Spleen (tissue), 11 donors: ENCODE results near the gene MMAB. TPM values are rescaled to one million over a fixed set of nuclear protein-coding genes. Genes with fewer than 3 reads are reported as not detected.
"Not testable (repeated sequence)": the region's sequence is repeated elsewhere in the genome, so short reads cannot be mapped to it uniquely, and the experiment has no call there.

Source experiments
- DNase-seq: peaks from one replicate; pipeline ENCODE4 v3.0.0-alpha.2; 2020
- H3K27ac ChIP-seq, 8 donors: fragments of 200-600 bp; sonication (generic) in 7 of 8; 1 replicate in 4 of 8; 2 replicates in 4 of 8; pipeline versions ENCODE4 v1.5.0 to v1.8.0; 2016 to 2021; ENCODE audit warnings: inconsistent platforms in 4 of 8, mild to moderate bottlenecking in 4 of 8, moderate library complexity in 1 of 8
- H3K27me3 ChIP-seq, 7 donors: fragments of 200-600 bp; sonication (generic) in 6 of 7; replicated peaks in 1 of 7; 1 replicate in 4 of 7; 2 replicates in 3 of 7; pipeline versions ENCODE4 v1.5.0 to v1.8.0; 2016 to 2021; ENCODE audit warnings: inconsistent platforms in 3 of 7, mild to moderate bottlenecking in 1 of 7
- H3K36me3 ChIP-seq, 6 donors: fragments of 200-600 bp; sonication (generic) in 5 of 6; 1 replicate in 4 of 6; 2 replicates in 2 of 6; pipeline versions ENCODE4 v1.5.0 to v1.8.0; 2016 to 2021; ENCODE audit warnings: inconsistent platforms in 2 of 6
- H3K4me1 ChIP-seq, 6 donors: fragments of 200-600 bp; sonication (generic) in 5 of 6; 1 replicate in 3 of 6; 2 replicates in 3 of 6; pipeline versions ENCODE4 v1.5.0 to v1.8.0; 2016 to 2021; ENCODE audit warnings: inconsistent platforms in 3 of 6
- H3K4me3 ChIP-seq, 8 donors: fragments of 200-600 bp; sonication (generic) in 7 of 8; 1 replicate in 4 of 8; 2 replicates in 4 of 8; pipeline versions ENCODE4 v1.5.0 to v1.8.0; 2016 to 2021; ENCODE audit warnings: inconsistent platforms in 4 of 8, mild to moderate bottlenecking in 4 of 8, moderate library complexity in 2 of 8
- H3K9me3 ChIP-seq, 8 donors: fragments of 200-600 bp; sonication (generic) in 7 of 8; 1 replicate in 4 of 8; 2 replicates in 4 of 8; pipeline versions ENCODE4 v1.5.0 to v1.8.0; 2016 to 2021; ENCODE audit warnings: inconsistent platforms in 4 of 8
- POLR2A ChIP-seq, 3 donors: fragments of 450-650 bp; IDR thresholded peaks; one replicate each; pipeline ENCODE4 v1.5.1; 2017; ENCODE audit warnings: antibody characterized with exemption in 3 of 3, mild to moderate bottlenecking in 1 of 3
- POLR2AphosphoS5 ChIP-seq, 3 donors: sonication (generic); formaldehyde crosslinking; IDR thresholded peaks; one replicate each; pipeline ENCODE4 v1.5.1; 2017; ENCODE audit warnings: antibody characterized with exemption in 3 of 3
- WGBS, 5 donors: extraction: QIAGEN DNeasy Blood & Tissue Kit in 3 of 5; methylation state at CpG; one replicate each; pipeline versions ENCODE4 v1.1.5 to v1.1.7; 2013 to 2018; 5-methylcytosine and 5-hydroxymethylcytosine counted together
- intact Hi-C: fragments of 100-400 bp; cut with DNase I; formaldehyde crosslinking; loops from one replicate; pipeline ENCODE4 v1.15.0; 2023; ENCODE audit warnings: low total_unique reads
- polyA plus RNA-seq, 3 donors: library from polyadenylated mRNA; stranded (reverse); fragments of 200-250 nt; gene quantifications; one replicate each; pipeline ENCODE4 v1.2.1, GENCODE V29; 2013
- total RNA-seq, 7 donors: library from RNA; depleted of rRNA in 3 of 7; stranded (reverse); fragments of >200 nt in 3 of 7; fragmentation: NEBNext Ultra II Directional in 4 of 7; extraction: Animal tissue kit (Norgen Biotek cat#: 25700) in 4 of 7; gene quantifications; one replicate each; pipeline versions ENCODE4 v1.1.0 to v1.2.1, GENCODE V29; 2016 to 2021
- TF ChIP-seq, protein P1 (sequence below), 11 experiments: fragments of 200-600 bp in 7 of 11; fragments of 450-650 bp in 4 of 11; sonication (generic) in 4 of 11; IDR thresholded peaks in 8 of 11; conservative IDR thresholded peaks in 3 of 11; 1 replicate in 7 of 11; 2 replicates in 4 of 11; pipeline versions ENCODE4 v1.4.0 to v1.8.0; 2016 to 2021; ENCODE audit warnings: antibody characterized with exemption in 11 of 11, inconsistent platforms in 4 of 11, mild to moderate bottlenecking in 1 of 11
- donor health status: healthy with polysubstance abuse.
- donor health status: DM: no; HTN: no; CAD: no; lungs with moderate emphysema.
- donor health status: DM: no; HTN: no; CAD: no.
- donor health status: Bipolar disorder and iron deficiency.
- donor health status: healthy.
- donor health status: DM: no; HTN: no; CAD: no.
- donor health status: DM: yes; HTN: yes; CAD: no.

The MMAB gene
- total and polyA plus RNA-seq, 10 donors, result 14.5 to 41.7 (median 20.3) TPM

DNA sequence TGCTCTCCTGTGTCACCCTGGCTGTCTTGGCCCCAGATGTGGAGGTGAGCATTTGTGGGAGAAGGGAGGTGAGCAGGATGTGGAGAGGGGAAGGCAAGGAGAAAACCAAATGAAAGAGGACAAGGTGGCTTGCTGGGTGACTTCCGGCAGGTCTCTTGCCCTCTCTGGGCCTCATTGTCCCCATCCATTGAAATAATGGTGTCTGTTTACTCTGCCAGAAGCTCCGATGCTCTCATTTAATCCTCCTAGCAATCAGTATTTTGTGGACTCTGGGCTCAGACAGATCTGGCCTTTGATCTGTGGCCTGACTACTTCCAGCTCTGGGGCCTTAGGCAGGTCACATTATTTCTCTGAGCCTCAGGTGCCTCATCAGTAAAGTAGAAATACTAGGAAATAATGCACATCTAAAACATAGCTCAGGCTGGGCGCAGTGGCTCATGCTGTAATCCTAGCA lies 30.9 kb upstream of the MMAB start:
- no peaks in the 10 kb centered on the region for H3K36me3 ChIP-seq
- H3K4me1 ChIP-seq, result no peaks in the 10 kb centered on the region
- no peaks in the 10 kb centered on the region for H3K9me3 ChIP-seq
- H3K27ac ChIP-seq, result no peak overlapping the region
- intact Hi-C loops, result no loop called here
- no peak for TF ChIP-seq POLR2A (IDR thresholded peaks at IDR 0.05)
- TF ChIP-seq POLR2AphosphoS5 (IDR thresholded peaks at IDR 0.05), result no peak
- TF ChIP-seq, protein P1, sequence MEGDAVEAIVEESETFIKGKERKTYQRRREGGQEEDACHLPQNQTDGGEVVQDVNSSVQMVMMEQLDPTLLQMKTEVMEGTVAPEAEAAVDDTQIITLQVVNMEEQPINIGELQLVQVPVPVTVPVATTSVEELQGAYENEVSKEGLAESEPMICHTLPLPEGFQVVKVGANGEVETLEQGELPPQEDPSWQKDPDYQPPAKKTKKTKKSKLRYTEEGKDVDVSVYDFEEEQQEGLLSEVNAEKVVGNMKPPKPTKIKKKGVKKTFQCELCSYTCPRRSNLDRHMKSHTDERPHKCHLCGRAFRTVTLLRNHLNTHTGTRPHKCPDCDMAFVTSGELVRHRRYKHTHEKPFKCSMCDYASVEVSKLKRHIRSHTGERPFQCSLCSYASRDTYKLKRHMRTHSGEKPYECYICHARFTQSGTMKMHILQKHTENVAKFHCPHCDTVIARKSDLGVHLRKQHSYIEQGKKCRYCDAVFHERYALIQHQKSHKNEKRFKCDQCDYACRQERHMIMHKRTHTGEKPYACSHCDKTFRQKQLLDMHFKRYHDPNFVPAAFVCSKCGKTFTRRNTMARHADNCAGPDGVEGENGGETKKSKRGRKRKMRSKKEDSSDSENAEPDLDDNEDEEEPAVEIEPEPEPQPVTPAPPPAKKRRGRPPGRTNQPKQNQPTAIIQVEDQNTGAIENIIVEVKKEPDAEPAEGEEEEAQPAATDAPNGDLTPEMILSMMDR (IDR thresholded peaks at IDR 0.05 in 8 of 11, conservative IDR thresholded peaks at IDR 0.05 in 3 of 11), result no peak
- H3K4me3 ChIP-seq, result no peak overlapping the region
- no peak for DNase-seq
- peaks cover 0 to 23% (median 0%) of the 10 kb centered on the region in 7 donors for H3K27me3 ChIP-seq
- WGBS, 5 donors, result 93 to 99% (median 96%) methylated on average over 3 of the region's 3 CpGs

DNA sequence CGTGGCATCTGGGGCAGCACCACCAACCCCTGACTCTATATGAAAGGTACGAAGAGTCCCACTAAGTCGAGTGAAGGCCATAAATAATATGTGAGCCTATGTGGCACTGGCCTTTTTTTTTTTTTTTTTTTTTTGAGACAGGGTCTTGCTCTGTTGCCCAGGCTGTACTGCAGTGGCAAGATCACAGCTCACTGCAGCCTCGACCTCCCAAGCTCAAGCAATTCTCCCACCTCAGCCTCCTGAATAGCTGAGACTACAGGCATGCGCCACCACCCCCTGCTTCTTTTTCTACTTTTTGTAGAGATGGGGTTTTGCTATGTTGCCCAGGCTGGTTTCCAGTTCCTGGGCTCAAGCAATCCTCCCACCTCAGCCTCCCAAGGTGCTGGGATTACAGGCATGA lies 28.8 kb upstream of the MMAB start:
- DNase-seq, H3K27ac ChIP-seq, H3K36me3 ChIP-seq, intact Hi-C loops, H3K4me3 ChIP-seq, H3K9me3 ChIP-seq: not testable (repeated sequence)
- H3K4me1 ChIP-seq, result peaks cover 4 to 12% (median 10%) of the 10 kb centered on the region in 6 donors
- H3K27me3 ChIP-seq, result peaks cover 0 to 23% (median 0%) of the 10 kb centered on the region in 7 donors
- WGBS, 5 donors, result 79 to 87% (median 86%) methylated on average over 5 of the region's 5 CpGs

DNA sequence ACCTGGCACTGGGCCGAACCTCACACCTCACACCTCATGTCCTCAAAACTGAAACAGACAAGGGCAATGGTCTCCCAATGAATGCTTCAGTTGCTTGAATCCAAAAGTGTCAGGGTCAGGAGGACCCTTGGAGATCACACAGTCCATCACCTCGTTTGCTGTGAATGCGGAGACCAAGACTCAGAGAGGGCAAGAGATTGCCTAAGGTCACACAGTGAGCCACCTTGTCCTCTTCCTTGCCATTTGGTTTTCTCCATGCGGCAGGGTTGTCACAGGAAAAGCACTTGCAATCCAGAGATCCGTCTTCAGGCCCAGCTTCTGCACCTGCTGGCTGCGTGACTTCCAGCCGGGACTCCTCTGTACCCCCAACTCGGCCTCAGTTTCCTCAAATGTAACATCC lies 28.3 kb upstream of the MMAB start:
- Histone ChIP-seq H3K9me3 (no peaks in the 10 kb centered on the region), H3K27me3 (peaks cover 0 to 19% (median 0%) of the 10 kb centered on the region in 7 donors), H3K4me3 (no peak overlapping the region), H3K27ac (no peak overlapping the region), H3K4me1 (peaks cover 4 to 18% (median 10%) of the 10 kb centered on the region in 6 donors), H3K36me3 (peaks cover 0 to 4% (median 0%) of the 10 kb centered on the region in 6 donors)
- no peak for TF ChIP-seq POLR2AphosphoS5 (IDR thresholded peaks at IDR 0.05)
- no peak for TF ChIP-seq POLR2A (IDR thresholded peaks at IDR 0.05)
- TF ChIP-seq, protein P1 (IDR thresholded peaks at IDR 0.05 in 8 of 11, conservative IDR thresholded peaks at IDR 0.05 in 3 of 11), result no peak
- intact Hi-C loops, result no loop called here
- WGBS, 5 donors, result 87 to 95% (median 90%) methylated on average over 8 of the region's 8 CpGs
- no peak for DNase-seq

DNA sequence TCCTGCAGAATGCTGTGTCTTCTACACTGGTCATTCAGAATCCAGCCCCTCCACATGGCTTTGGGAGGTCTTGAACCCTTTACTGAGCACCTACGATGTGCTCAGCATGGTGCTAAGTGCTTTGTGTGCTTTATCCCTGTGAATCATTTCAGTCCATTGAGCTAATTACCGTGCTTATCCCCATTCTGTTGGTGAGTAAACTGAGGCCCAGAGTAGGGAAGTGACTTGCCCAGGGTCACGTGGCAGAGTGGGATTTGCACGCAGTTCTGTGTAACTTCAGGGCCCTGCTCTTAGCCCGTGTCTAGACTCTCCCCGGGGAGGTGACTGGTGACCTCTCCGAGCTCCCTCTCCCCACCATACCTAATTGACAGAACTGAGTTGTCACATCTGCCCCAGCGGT lies 27.7 kb upstream of the MMAB start:
- Histone ChIP-seq H3K9me3 (no peaks in the 10 kb centered on the region), H3K4me3 (no peak overlapping the region), H3K36me3 (peaks cover 0 to 10% (median 0%) of the 10 kb centered on the region in 6 donors), H3K4me1 (peaks cover 4 to 24% (median 10%) of the 10 kb centered on the region in 6 donors), H3K27me3 (peaks cover 0 to 15% (median 0%) of the 10 kb centered on the region in 7 donors), H3K27ac (no peak overlapping the region)
- TF ChIP-seq POLR2AphosphoS5 (IDR thresholded peaks at IDR 0.05) (no peak), POLR2A (IDR thresholded peaks at IDR 0.05) (no peak)
- TF ChIP-seq, protein P1 (IDR thresholded peaks at IDR 0.05 in 8 of 11, conservative IDR thresholded peaks at IDR 0.05 in 3 of 11), result no peak
- intact Hi-C loops, result no loop called here
- DNase-seq, result no peak
- 86 to 92% (median 89%) methylated on average over 8 of the region's 8 CpGs for WGBS, 5 donors

DNA sequence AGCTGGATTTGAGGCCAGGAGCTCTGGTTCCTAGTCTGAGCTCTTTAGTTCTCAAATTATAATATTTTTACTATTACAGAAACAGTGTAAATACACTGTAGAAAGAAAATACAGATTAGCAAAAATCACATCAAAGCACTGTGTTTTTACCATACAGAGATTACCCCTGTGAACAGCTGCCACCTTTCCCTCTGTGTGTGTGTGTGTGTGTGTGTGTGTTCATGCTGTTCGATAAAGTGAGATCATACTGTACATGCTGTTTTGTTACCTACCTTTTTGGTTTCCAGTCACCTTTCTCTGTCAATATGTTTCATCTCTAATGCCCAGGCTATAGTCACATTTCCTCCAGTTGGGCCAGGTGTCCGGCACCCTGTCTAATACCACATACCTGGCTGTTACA lies 27.2 kb upstream of the MMAB start:
- H3K4me3 ChIP-seq, result no peak overlapping the region
- no peak for TF ChIP-seq POLR2AphosphoS5 (IDR thresholded peaks at IDR 0.05)
- TF ChIP-seq POLR2A (IDR thresholded peaks at IDR 0.05), result no peak
- TF ChIP-seq, protein P1 (IDR thresholded peaks at IDR 0.05 in 8 of 11, conservative IDR thresholded peaks at IDR 0.05 in 3 of 11), result no peak
- H3K27me3 ChIP-seq, result peaks cover 0 to 10% (median 0%) of the 10 kb centered on the region in 7 donors
- H3K27ac ChIP-seq, result no peak overlapping the region
- H3K4me1 ChIP-seq, result peaks cover 4 to 29% (median 12%) of the 10 kb centered on the region in 6 donors
- intact Hi-C loops, result no loop called here
- DNase-seq, result no peak
- no peaks in the 10 kb centered on the region for H3K9me3 ChIP-seq
- 83 to 94% (median 90%) methylated on average over 2 of the region's 2 CpGs for WGBS, 5 donors
- peaks cover 0 to 14% (median 0%) of the 10 kb centered on the region in 6 donors for H3K36me3 ChIP-seq
